GM12892 (cell line): Measurements from ENCODE around the gene SAP25.

Experiments used
- POLR2A ChIP-seq: IDR thresholded peaks from 2 replicates; pipeline ENCODE4 v1.6.1; 2011; ENCODE audit warnings: low read depth, low read length, control low read depth
- POLR2AphosphoS5 ChIP-seq: IDR thresholded peaks from 2 replicates; pipeline ENCODE4 v1.6.1; 2011; ENCODE audit warnings: low read depth, low read length, control low read depth

- TF ChIP-seq POLR2A (no peak), POLR2AphosphoS5 (no peak)
These were observed 29.3 kb downstream of the SAP25 start for GRCh38 chr7:100544386-100544785.
